Heart left ventricle (tissue), 16 donors: Measurements from ENCODE around the gene KCNAB1. TPM values are rescaled to one million over a fixed set of nuclear protein-coding genes. Genes with fewer than 3 reads are reported as not detected.
A peak's percentile ranks its signal among the peaks of the same experiment; 100 is the strongest.

Experiments
- ATAC-seq, 4 donors: fragments of 200-7000 bp; cut with Tn5 transposase; one replicate each; pipeline ENCODE4 v1.9.1; 2020 to 2022; ENCODE audit warnings: moderate library complexity in 4 of 4, mild to moderate bottlenecking in 3 of 4, moderate number of reproducible peaks in 1 of 4
- DNase-seq, 5 donors: peaks; one replicate each; pipeline ENCODE4 v3.0.0-alpha.2; 2020
- H3K27ac ChIP-seq, 12 donors: fragments of 200-600 bp; sonication (generic) in 4 of 12; one replicate each; pipeline versions ENCODE4 v1.5.0 to v1.8.0; 2016 to 2022; ENCODE audit warnings: mild to moderate bottlenecking in 2 of 12
- H3K27me3 ChIP-seq, 9 donors: fragments of 200-600 bp; sonication (generic) in 2 of 9; one replicate each; pipeline versions ENCODE4 v1.5.1 to v1.8.0; 2016 to 2022; ENCODE audit warnings: mild to moderate bottlenecking in 3 of 9
- H3K36me3 ChIP-seq, 9 donors: fragments of 200-600 bp; sonication (generic) in 2 of 9; one replicate each; pipeline versions ENCODE4 v1.5.0 to v1.8.0; 2018 to 2022; ENCODE audit warnings: mild to moderate bottlenecking in 2 of 9
- H3K4me1 ChIP-seq, 12 donors: fragments of 200-600 bp; sonication (generic) in 4 of 12; one replicate each; pipeline versions ENCODE4 v1.5.0 to v1.8.0; 2016 to 2022; ENCODE audit warnings: mild to moderate bottlenecking in 3 of 12
- H3K4me3 ChIP-seq, 12 donors: fragments of 200-600 bp; sonication (generic) in 4 of 12; one replicate each; pipeline versions ENCODE4 v1.5.0 to v1.8.0; 2017 to 2022; ENCODE audit warnings: mild to moderate bottlenecking in 9 of 12, moderate library complexity in 4 of 12
- H3K9me3 ChIP-seq, 12 donors: fragments of 200-600 bp; sonication (generic) in 4 of 12; one replicate each; pipeline versions ENCODE4 v1.5.0 to v1.8.0; 2016 to 2022; ENCODE audit warnings: mild to moderate bottlenecking in 1 of 12
- CTCF ChIP-seq, 12 donors: fragments of 200-600 bp; sonication (generic) in 4 of 12; IDR thresholded peaks; one replicate each; pipeline versions ENCODE4 v1.5.0 to v1.8.0; 2018 to 2022; ENCODE audit warnings: antibody characterized with exemption in 12 of 12, mild to moderate bottlenecking in 5 of 12
- POLR2A ChIP-seq, 2 donors: fragments of 450-650 bp; IDR thresholded peaks; one replicate each; pipeline ENCODE4 v1.6.1; 2017; ENCODE audit warnings: antibody characterized with exemption in 2 of 2, mild to moderate bottlenecking in 2 of 2, moderate library complexity in 2 of 2
- WGBS, 4 donors: extraction: QIAGEN DNeasy Blood & Tissue Kit in 2 of 4; methylation state at CpG; one replicate each; pipeline versions ENCODE4 v1.1.5 to v1.1.7; 2013 to 2018; 5-methylcytosine and 5-hydroxymethylcytosine counted together
- intact Hi-C, 10 donors: fragments of 100-400 bp; cut with DNase I; formaldehyde crosslinking; loops; one replicate each; pipeline versions ENCODE4 v1.11.1 to v1.14.2; 2022
- polyA plus RNA-seq, 2 donors: library from polyadenylated mRNA; stranded (reverse); fragments of 200-250 nt; gene quantifications; one replicate each; pipeline ENCODE4 v1.2.3, GENCODE V29; 2013
- total RNA-seq, 9 donors: library from RNA; depleted of rRNA in 2 of 9; stranded (reverse); fragments of >200 nt in 2 of 9; fragmentation: NEBNext Ultra II Directional in 3 of 9; extraction: Animal tissue kit (Norgen Biotek cat#: 25700) in 3 of 9; gene quantifications; one replicate each; pipeline versions ENCODE4 v1.1.0 to v1.2.4, GENCODE V29; 2016 to 2023
- donor health status: ischemic (EF 13 %, LVEDD 7.1; RV severe dilation, severe dysfunction).
- donor health status: healthy with polysubstance abuse.
- donor health status: DM: no; HTN: yes; CAD: no.
- donor health status: DM: no; HTN: no; CAD: no.
- donor health status: ischemic (EF 25% LVEDD 6.9; RV normal size, moderate dysfunction).
- donor health status: ischemic (EF 25% LVEDD 5.7; RV mildly dilated, moderate dysfunction).
- donor health status: healthy.
- donor health status: DM: yes; HTN: yes; CAD: no.
- donor health status: ischemic (EF 35%, LVEDD 5.7; RV mildly dilated, moderate dysfunction).
- donor health status: nonischemic (EF 11% LVEDD 7.7; RV severe dilation, severe dysfunction).
- donor health status: DM: yes; HTN: yes; CAD: no.
- donor health status: PGD.
- donor health status: ischemic (EF 29% LVEDD 5.4; RV normal size, mild dysfunction).
- donor health status: nonischemic (EF 23%, LVEDD 6.1; RV moderate dilation, normal function).

The KCNAB1 gene
- total and polyA plus RNA-seq, 11 donors: 1.1 to 3.5 (median 2.3) TPM

GRCh38 chr3:156513619-156514018, 393.2 kb downstream of the KCNAB1 start:
- no peaks in the 10 kb centered on the region for H3K9me3 ChIP-seq
- DNase-seq (no peak), ATAC-seq (peak in 1 of 4 donors; percentile 21)
- no peak overlapping the region for H3K27ac ChIP-seq
- H3K4me3 ChIP-seq: no peak overlapping the region
- peaks cover 0 to 18% (median 7%) of the 10 kb centered on the region in 12 donors for H3K4me1 ChIP-seq
- no peak for TF ChIP-seq POLR2A (IDR thresholded peaks at IDR 0.05)
- TF ChIP-seq CTCF (IDR thresholded peaks at IDR 0.05): no peak
- H3K27me3 ChIP-seq: no peaks in the 10 kb centered on the region
- 45 to 67% (median 57%) methylated on average over 5 of the region's 5 CpGs for WGBS, 4 donors
- no peaks in the 10 kb centered on the region for H3K36me3 ChIP-seq
- intact Hi-C loops: loop anchor here in 6 of 10 donors (2.0 to 10.0 kb wide), 2 partner anchors 133 to 469 kb away; no protein-coding TSS in a partner anchor

GRCh38 chr3:156516284-156516683, 395.9 kb downstream of the KCNAB1 start:
- Histone ChIP-seq H3K36me3 (no peaks in the 10 kb centered on the region), H3K4me3 (no peak overlapping the region), H3K4me1 (peaks cover 0 to 18% (median 8%) of the 10 kb centered on the region in 12 donors), H3K27ac (peak overlapping the region in 1 of 12 donors; percentile 9), H3K9me3 (no peaks in the 10 kb centered on the region), H3K27me3 (no peaks in the 10 kb centered on the region)
- intact Hi-C loops: loop anchor here in 5 of 10 donors (10.0 kb wide), 1 partner anchor 471 kb away; no protein-coding TSS in a partner anchor
- DNase-seq (peak in 4 of 5 donors; percentile 30 to 65 (median 43)), ATAC-seq (peak in 2 of 4 donors; percentile 51 to 54)
- TF ChIP-seq POLR2A (IDR thresholded peaks at IDR 0.05) (no peak), CTCF (IDR thresholded peaks at IDR 0.05) (no peak)
- WGBS, 4 donors: 69 to 73% (median 70%) methylated on average over 3 of the region's 3 CpGs

- peak in 1 of 4 donors; percentile 15 for ATAC-seq
- no peak for DNase-seq
- H3K4me3 ChIP-seq: no peak overlapping the region
- peaks cover 0 to 18% (median 8%) of the 10 kb centered on the region in 12 donors for H3K4me1 ChIP-seq
- no peaks in the 10 kb centered on the region for H3K9me3 ChIP-seq
- intact Hi-C loops: loop anchor here in 5 of 10 donors (10.0 kb wide), 1 partner anchor 472 kb away; no protein-coding TSS in a partner anchor
- no peaks in the 10 kb centered on the region for H3K36me3 ChIP-seq
- H3K27ac ChIP-seq: peak overlapping the region in 2 of 12 donors; percentile 9 to 49
- no peak for TF ChIP-seq POLR2A (IDR thresholded peaks at IDR 0.05)
- no peak for TF ChIP-seq CTCF (IDR thresholded peaks at IDR 0.05)
- no peaks in the 10 kb centered on the region for H3K27me3 ChIP-seq
- 71 to 78% (median 75%) methylated on average over 1 of the region's 1 CpG for WGBS, 4 donors
Measured at GRCh38 chr3:156516961-156517360, 396.6 kb downstream of the KCNAB1 start.

- TF ChIP-seq POLR2A (IDR thresholded peaks at IDR 0.05) (no peak), CTCF (IDR thresholded peaks at IDR 0.05) (no peak)
- Histone ChIP-seq H3K4me1 (peaks cover 0 to 18% (median 8%) of the 10 kb centered on the region in 12 donors), H3K36me3 (peaks cover 0 to 2% (median 0%) of the 10 kb centered on the region in 9 donors), H3K4me3 (no peak overlapping the region), H3K27ac (peak overlapping the region in 2 of 12 donors; percentile 20 to 49), H3K27me3 (no peaks in the 10 kb centered on the region), H3K9me3 (no peaks in the 10 kb centered on the region)
- peak in 2 of 5 donors; percentile 32 to 35 for DNase-seq
- peak; percentile 36 to 89 (median 83) for ATAC-seq
- intact Hi-C loops: loop anchor here in 5 of 10 donors (10.0 kb wide), 1 partner anchor 474 kb away; no protein-coding TSS in a partner anchor
Measured at GRCh38 chr3:156518726-156519125, 398.3 kb downstream of the KCNAB1 start.
